Endothelial cell (in vitro differentiated cells): ENCODE data around the gene TWIST2. TPM values are rescaled to one million over a fixed set of nuclear protein-coding genes. Genes with fewer than 3 reads are reported as not detected.

ENCODE experiments used
- DNase-seq: peaks from one replicate; pipeline ENCODE4 v3.0.0; 2021; ENCODE audit warnings: low spot score
- H3K27ac Mint-ChIP-seq: one replicate; pipeline ENCODE4 v1.8.0; 2021; ENCODE audit warnings: mixed read lengths, inconsistent platforms; ENCODE audit not compliant: unreplicated experiment
- H3K27me3 Mint-ChIP-seq: one replicate; pipeline ENCODE4 v1.8.0; 2021; ENCODE audit warnings: mild to moderate bottlenecking, moderate library complexity, mixed read lengths, inconsistent platforms; ENCODE audit not compliant: unreplicated experiment
- H3K36me3 Mint-ChIP-seq: one replicate; pipeline ENCODE4 v1.8.0; 2021; ENCODE audit warnings: mild to moderate bottlenecking, low read depth, mixed read lengths, inconsistent platforms; ENCODE audit not compliant: unreplicated experiment
- H3K4me1 Mint-ChIP-seq: one replicate; pipeline ENCODE4 v1.8.0; 2021; ENCODE audit warnings: mild to moderate bottlenecking, mixed read lengths, inconsistent platforms; ENCODE audit not compliant: unreplicated experiment
- H3K4me3 Mint-ChIP-seq: one replicate; pipeline ENCODE4 v1.8.0; 2021; ENCODE audit warnings: mild to moderate bottlenecking, mixed read lengths, inconsistent platforms; ENCODE audit not compliant: unreplicated experiment
- H3K9me3 Mint-ChIP-seq: one replicate; pipeline ENCODE4 v1.8.0; 2021; ENCODE audit warnings: mixed read lengths, inconsistent platforms; ENCODE audit not compliant: unreplicated experiment
- CTCF ChIP-seq: fragments of 200-600 bp; sonication (generic); IDR thresholded peaks from one replicate; pipeline ENCODE4 v1.5.0; 2021; ENCODE audit warnings: antibody characterized with exemption; ENCODE audit not compliant: unreplicated experiment
- total RNA-seq: library from RNA; stranded (reverse); fragmentation: NEBNext Ultra II Directional; extraction: Animal tissue kit (Norgen Biotek cat#: 25700); gene quantifications from one replicate; pipeline ENCODE4 v1.2.1, GENCODE V29; 2021; ENCODE audit not compliant: unreplicated experiment

TWIST2 gene
- total RNA-seq, 1 donor from 2014 or later = not detected

GRCh38 chr2:238905644-238906043, 57.8 kb downstream of the TWIST2 start:
- H3K4me3 Mint-ChIP-seq = no peak overlapping the region
- TF ChIP-seq CTCF = no peak
- no peaks in the 10 kb centered on the region for H3K4me1 Mint-ChIP-seq
- no peak for DNase-seq
- no peaks in the 10 kb centered on the region for H3K36me3 Mint-ChIP-seq
- H3K9me3 Mint-ChIP-seq = no peaks in the 10 kb centered on the region
- H3K27ac Mint-ChIP-seq = no peak overlapping the region
- H3K27me3 Mint-ChIP-seq = peaks cover 5% of the 10 kb centered on the region

GRCh38 chr2:238906254-238906935, 58.5 kb downstream of the TWIST2 start:
- Mint-ChIP-seq H3K9me3 (no peaks in the 10 kb centered on the region), H3K27ac (peak overlapping the region; percentile 6), H3K4me3 (no peak overlapping the region), H3K4me1 (no peaks in the 10 kb centered on the region), H3K27me3 (peaks cover 4% of the 10 kb centered on the region), H3K36me3 (no peaks in the 10 kb centered on the region)
- DNase-seq = no peak
- no peak for TF ChIP-seq CTCF

GRCh38 chr2:238906936-238907716, 59.2 kb downstream of the TWIST2 start:
- no peak for TF ChIP-seq CTCF
- no peak overlapping the region for H3K4me3 Mint-ChIP-seq
- H3K36me3 Mint-ChIP-seq = no peaks in the 10 kb centered on the region
- H3K4me1 Mint-ChIP-seq = peaks cover 2% of the 10 kb centered on the region
- H3K27ac Mint-ChIP-seq = no peak overlapping the region
- H3K27me3 Mint-ChIP-seq = peaks cover 8% of the 10 kb centered on the region
- DNase-seq = no peak
- H3K9me3 Mint-ChIP-seq = no peaks in the 10 kb centered on the region

GRCh38 chr2:238907717-238908173, 59.9 kb downstream of the TWIST2 start:
- peaks cover 2% of the 10 kb centered on the region for H3K4me1 Mint-ChIP-seq
- H3K9me3 Mint-ChIP-seq = no peaks in the 10 kb centered on the region
- no peak for DNase-seq
- H3K4me3 Mint-ChIP-seq = no peak overlapping the region
- TF ChIP-seq CTCF = no peak
- H3K27ac Mint-ChIP-seq = no peak overlapping the region
- H3K27me3 Mint-ChIP-seq = peaks cover 8% of the 10 kb centered on the region
- H3K36me3 Mint-ChIP-seq = no peaks in the 10 kb centered on the region
